GM12872 (cell line): ENCODE measurements around the gene PRELID2.

Experiments used
- CTCF ChIP-seq: IDR thresholded peaks from 3 replicates; pipeline ENCODE4 v1.5.1; 2011; ENCODE audit warnings: low read depth, mild to moderate bottlenecking, low read length, moderate library complexity; ENCODE audit not compliant: insufficient read depth

PRELID2 gene

GRCh38 chr5:145762833-145763232 is 72.3 kb downstream of the PRELID2 start:
- TF ChIP-seq CTCF, result no peak

- no peak for TF ChIP-seq CTCF
These were observed 73.9 kb downstream of the PRELID2 start for GRCh38 chr5:145761254-145761653.

- TF ChIP-seq CTCF, result no peak
These were observed 74.5 kb downstream of the PRELID2 start for GRCh38 chr5:145760660-145761059.

- no peak for TF ChIP-seq CTCF
These were observed 82.2 kb downstream of the PRELID2 start for GRCh38 chr5:145752947-145753346.

- no peak for TF ChIP-seq CTCF
These were observed 82.6 kb downstream of the PRELID2 start for GRCh38 chr5:145752534-145752933.

- no peak for TF ChIP-seq CTCF
These were observed 84.9 kb downstream of the PRELID2 start for GRCh38 chr5:145750199-145750598.

GRCh38 chr5:145743396-145744061 is 91.6 kb downstream of the PRELID2 start:
- TF ChIP-seq CTCF, result no peak
